Camera-type eye (tissue), 1 donor: ENCODE measurements around the gene CACNA1E. TPM values are rescaled to one million over a fixed set of nuclear protein-coding genes. Genes with fewer than 3 reads are reported as not detected.

Source experiments
- total RNA-seq: library from RNA; depleted of rRNA; stranded (reverse); fragments of >200 nt; gene quantifications from one replicate; pipeline ENCODE4 v1.2.3, GENCODE V29; 2014

CACNA1E gene
- total RNA-seq: 6.3 TPM

DNA sequence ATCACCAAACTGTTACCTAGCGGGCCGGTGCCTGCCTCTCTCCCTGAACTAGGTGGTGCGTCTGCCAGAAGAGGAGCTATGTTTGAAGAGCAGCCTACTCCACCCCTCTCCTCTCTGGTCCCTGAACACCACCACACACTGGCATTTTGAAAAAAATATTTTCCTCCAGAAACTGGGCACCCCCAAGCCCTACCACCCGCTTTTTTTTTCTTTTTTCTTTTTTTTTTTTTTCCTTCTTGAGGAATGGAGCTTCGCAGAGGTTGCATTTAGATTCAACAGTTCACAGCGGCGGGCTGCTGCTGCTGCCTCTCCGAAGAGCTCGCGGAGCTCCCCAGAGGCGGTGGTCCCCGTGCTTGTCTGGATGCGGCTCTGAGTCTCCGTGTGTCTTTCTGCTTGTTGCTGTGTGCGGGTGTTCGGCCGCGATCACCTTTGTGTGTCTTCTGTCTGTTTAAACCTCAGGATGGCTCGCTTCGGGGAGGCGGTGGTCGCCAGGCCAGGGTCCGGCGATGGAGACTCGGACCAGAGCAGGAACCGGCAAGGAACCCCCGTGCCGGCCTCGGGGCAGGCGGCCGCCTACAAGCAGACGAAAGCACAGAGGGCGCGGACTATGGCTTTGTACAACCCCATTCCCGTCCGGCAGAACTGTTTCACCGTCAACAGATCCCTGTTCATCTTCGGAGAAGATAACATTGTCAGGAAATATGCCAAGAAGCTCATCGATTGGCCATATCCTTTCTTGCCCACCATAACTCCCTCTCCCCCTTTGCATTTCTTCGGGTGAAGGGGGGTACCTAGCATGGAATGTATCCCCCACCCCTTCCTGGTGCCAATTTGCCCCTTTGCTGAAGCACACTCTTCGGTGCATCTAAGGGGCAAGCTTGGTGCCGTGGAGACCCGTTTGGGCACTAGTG, at the start of gene CACNA1E:
TSS of gene CACNA1E (plus strand) at position 233 of the 911 bp plus-strand sequence. CDS start at position 461, 228 bp downstream.

